ENCODE data around the gene OVCH1.
A peak's percentile ranks its signal among the peaks of the same experiment; 100 is the strongest.

The OVCH1 gene

GRCh38 chr12:29380536-29381523 lies 116.7 kb downstream of the OVCH1 start, which contains the start of gene ERGIC2:
ERGIC2 (minus strand) TSS chr12:29381172; CDS start chr12:29371633, 9,539 bp downstream.
- TF ChIP-seq GLIS3 (CRISPR knock-in tag; IDR thresholded peaks at IDR 0.05) = no peak
- no peak for TF ChIP-seq TCF4 (CRISPR knock-in tag; IDR thresholded peaks at IDR 0.05; ENCODE audit: borderline replicate concordance)
- TF ChIP-seq ZFP3 (CRISPR knock-in tag; IDR thresholded peaks at IDR 0.05) = 0 out of 2 replicates have a peak, but pooled peaks have one; percentile 31
- TF ChIP-seq ESRRG (CRISPR knock-in tag; IDR thresholded peaks at IDR 0.05) = no peak
- no peak for TF ChIP-seq SNAI2 (CRISPR knock-in tag; IDR thresholded peaks at IDR 0.05)
- ATAC-seq = peak; percentile 97
